GM12878 (cell line): Measurements from ENCODE around the gene TDRD10. TPM values are rescaled to one million over a fixed set of nuclear protein-coding genes. Genes with fewer than 3 reads are reported as not detected.

Source experiments
- ATAC-seq: fragments of 200-7000 bp; cut with Tn5 transposase; 3 replicates; pipeline ENCODE4 v1.9.1; 2020; ENCODE audit warnings: mild to moderate bottlenecking, moderate library complexity
- BruUV-seq: library from RNA; stranded (reverse); fragments of 400-500 nt; replicated peaks from 2 replicates; lab custom pipeline; 2021; lab: Mats Ljungman, UMichigan
- CTCF ChIA-PET: fragments of 300-600 bp; sonication (Branson Sonifier 250); formaldehyde crosslinking; extraction: SDS; loops from one replicate; lab custom pipeline; 2021; ENCODE audit warnings: inconsistent platforms; lab: Yijun Ruan, JAX
- POLR2A ChIA-PET: fragments of 350-600 bp; formaldehyde crosslinking; extraction: SDS; loops from one replicate; lab custom pipeline; 2021; ENCODE audit warnings: inconsistent platforms; lab: Charles Lee
- RAD21 ChIA-PET: fragments of 300-600 bp; sonication (Branson Sonifier 250); formaldehyde crosslinking; loops from one replicate; lab custom pipeline; 2023; ENCODE audit warnings: antibody characterized with exemption; ENCODE audit not compliant: unreplicated experiment; lab: Charles Lee
- SMC1A ChIA-PET: fragments of 300-600 bp; sonication (Branson Sonifier 250); formaldehyde crosslinking; loops from one replicate; lab custom pipeline; 2023; ENCODE audit not compliant: unreplicated experiment, uncharacterized antibody; lab: Charles Lee
- DNase-seq: peaks from one replicate; pipeline ENCODE4 v3.0.0-alpha.2; 2011; ENCODE audit warnings: low read depth, low spot score
- FAIRE-seq: peaks from 3 replicates; lab custom pipeline; 2011; peaks lifted over from hg19 to GRCh38; lab: Jason Lieb, UNC
- H2AFZ ChIP-seq: 2 replicates; pipeline ENCODE4 v1.6.0; 2011; ENCODE audit warnings: low read depth, low read length, control low read depth; ENCODE audit not compliant: control insufficient read depth
- H3K27ac ChIP-seq: 2 replicates; pipeline ENCODE4 v1.5.1; 2011; ENCODE audit warnings: control low read depth; ENCODE audit not compliant: control insufficient read depth, insufficient read depth
- H3K27me3 ChIP-seq, 2 experiments: replicated peaks in 1 of 2; 2 replicates each; pipeline versions ENCODE4 v1.6.0 to v1.6.1; 2011; ENCODE audit warnings: low read length in 1 of 2; ENCODE audit not compliant: control insufficient read depth in 2 of 2, insufficient read depth in 2 of 2
- H3K36me3 ChIP-seq, 2 experiments: 2 replicates each; pipeline ENCODE4 v1.5.1; 2011; ENCODE audit warnings: low read length in 1 of 2; ENCODE audit not compliant: control insufficient read depth in 2 of 2, insufficient read depth in 2 of 2
- H3K4me1 ChIP-seq: 2 replicates; pipeline ENCODE4 v1.6.1; 2011; ENCODE audit warnings: mild to moderate bottlenecking, low read length, moderate library complexity, mixed read lengths; ENCODE audit not compliant: control insufficient read depth, insufficient read depth
- H3K4me2 ChIP-seq: 2 replicates; pipeline ENCODE4 v1.6.0; 2011; ENCODE audit warnings: control low read depth; ENCODE audit not compliant: control insufficient read depth, insufficient read depth
- H3K4me3 ChIP-seq: fragments of 200-600 bp; sonication (generic); 2 replicates; pipeline ENCODE4 v1.5.1; 2016
- H3K79me2 ChIP-seq: 2 replicates; pipeline ENCODE4 v1.6.0; 2011; ENCODE audit warnings: low read length; ENCODE audit not compliant: control insufficient read depth, insufficient read depth
- H3K9ac ChIP-seq: 2 replicates; pipeline ENCODE4 v1.8.0; 2011; ENCODE audit warnings: low read length, control low read depth, mixed read lengths; ENCODE audit not compliant: control insufficient read depth, insufficient read depth
- H3K9me3 ChIP-seq: replicated peaks from 3 replicates; pipeline ENCODE4 v1.5.1; 2011; ENCODE audit warnings: mild to moderate bottlenecking, low read length; ENCODE audit not compliant: control insufficient read depth, insufficient read depth
- H4K20me1 ChIP-seq: 2 replicates; pipeline ENCODE4 v1.6.0; 2011; ENCODE audit not compliant: control insufficient read depth, insufficient read depth
- IKZF2 ChIP-seq, 2 experiments: fragments of 450-650 bp; IDR thresholded peaks; 2 replicates each; pipeline ENCODE4 v1.6.1; 2017; ENCODE audit warnings: mild to moderate bottlenecking in 2 of 2, moderate library complexity in 2 of 2
- NFXL1 ChIP-seq: fragments of 450-650 bp; IDR thresholded peaks from 2 replicates; pipeline ENCODE4 v1.6.1; 2017; ENCODE audit warnings: antibody characterized with exemption, mild to moderate bottlenecking, borderline replicate concordance
- RUNX3 ChIP-seq: IDR thresholded peaks from 2 replicates; pipeline ENCODE4 v1.6.1; 2012; ENCODE audit warnings: low read length, inconsistent platforms
- SREBF1 ChIP-seq: IDR thresholded peaks from 2 replicates; pipeline ENCODE4 v1.6.1; 2012; ENCODE audit warnings: mild to moderate bottlenecking, low read length
- WGBS: methylation state at CpG from one replicate; pipeline ENCODE4 v1.1.6; 2016; ENCODE audit warnings: low lambda C conversion rate; ENCODE audit not compliant: insufficient replicate concordance, insufficient coverage; ENCODE audit errors: missing lambda C conversion rate; 5-methylcytosine and 5-hydroxymethylcytosine counted together
- in situ Hi-C: fragments of 300-500 bp; cut with MboI; formaldehyde crosslinking; loops from 9 replicates; pipeline ENCODE4 v1.14.3; 2018; ENCODE audit warnings: mixed read lengths
- intact Hi-C: fragments of 100-400 bp; cut with micrococcal nuclease; formaldehyde crosslinking; loops from one replicate; pipeline ENCODE4 v1.14.2; 2022; ENCODE audit not compliant: unreplicated experiment
- polyA plus RNA-seq, 11 experiments: library from polyadenylated mRNA; depleted of rRNA in 4 of 11; unstranded in 6 of 11; stranded (reverse) in 5 of 11; fragments of >200 nt; fragmentation: Nextera tagmentation in 4 of 11; fragmentation: Illumina TruSeq in 1 of 11; extraction: Ambion mirVana in 4 of 11; extraction: Trizol in 1 of 11; gene quantifications; 1 replicate in 1 of 11; 2 replicates in 10 of 11; pipeline versions ENCODE4 v1.2.1 to v1.2.3, GENCODE V29; 2011 to 2016; ENCODE audit warnings: inconsistent platforms in 2 of 11, missing spikeins in 2 of 11, low read depth in 1 of 11
- total RNA-seq, 4 experiments: library from RNA; depleted of rRNA in 3 of 4; stranded (reverse); fragments of >200 nt in 3 of 4; fragmentation: Illumina TruSeq in 1 of 4; extraction: Trizol in 1 of 4; gene quantifications; 2 replicates each; pipeline versions ENCODE4 v1.2.1 to v1.2.3, GENCODE V29; 2013 to 2021
- TF ChIP-seq, protein P1 (sequence below): fragments of 450-650 bp; IDR thresholded peaks from 2 replicates; pipeline ENCODE4 v1.6.1; 2014; ENCODE audit warnings: mild to moderate bottlenecking

The TDRD10 gene
- total and polyA plus RNA-seq, 10 of the 15 experiments (the other 5 are each of a cell fraction or from before 2014, with no cell fraction given): not detected

DNA sequence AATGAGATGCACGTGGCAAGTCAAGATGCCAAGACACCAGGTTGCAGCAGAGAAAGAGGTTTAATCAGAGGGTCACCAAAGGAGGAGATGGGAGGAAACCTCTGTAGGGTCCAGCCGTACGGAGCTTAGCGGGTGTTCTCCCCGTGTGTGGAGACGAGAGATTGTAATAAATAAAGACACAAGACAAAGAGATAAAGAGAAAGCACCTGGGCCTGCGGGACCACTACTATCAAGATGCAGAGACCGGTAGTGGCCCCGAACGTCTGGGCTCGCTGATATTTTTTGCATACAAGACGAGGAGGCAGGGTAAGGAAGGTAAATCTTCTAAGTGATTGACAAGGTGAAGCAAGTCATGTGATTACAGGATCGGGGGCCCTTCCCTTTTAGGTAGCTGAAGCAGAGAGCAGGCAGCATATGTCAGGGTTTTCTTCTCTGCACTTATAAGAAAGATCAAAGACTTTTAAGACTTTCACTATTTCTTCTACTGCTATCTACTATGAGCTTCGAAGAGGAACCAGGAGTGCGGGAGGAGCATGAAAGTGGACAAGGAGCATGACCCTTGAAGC lies 41.2 kb upstream of the TDRD10 start:
- H3K4me3 ChIP-seq: no peak overlapping the region
- no peak overlapping the region for H3K4me2 ChIP-seq
- H3K27ac ChIP-seq: no peak overlapping the region
- H3K79me2 ChIP-seq: no peaks in the 10 kb centered on the region
- no peak for FAIRE-seq
- in situ Hi-C loops (no loop called here), intact Hi-C loops (no loop called here)
- TF ChIP-seq SREBF1: no peak
- TF ChIP-seq, protein P1, sequence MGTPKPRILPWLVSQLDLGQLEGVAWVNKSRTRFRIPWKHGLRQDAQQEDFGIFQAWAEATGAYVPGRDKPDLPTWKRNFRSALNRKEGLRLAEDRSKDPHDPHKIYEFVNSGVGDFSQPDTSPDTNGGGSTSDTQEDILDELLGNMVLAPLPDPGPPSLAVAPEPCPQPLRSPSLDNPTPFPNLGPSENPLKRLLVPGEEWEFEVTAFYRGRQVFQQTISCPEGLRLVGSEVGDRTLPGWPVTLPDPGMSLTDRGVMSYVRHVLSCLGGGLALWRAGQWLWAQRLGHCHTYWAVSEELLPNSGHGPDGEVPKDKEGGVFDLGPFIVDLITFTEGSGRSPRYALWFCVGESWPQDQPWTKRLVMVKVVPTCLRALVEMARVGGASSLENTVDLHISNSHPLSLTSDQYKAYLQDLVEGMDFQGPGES: no peak
- H2AFZ ChIP-seq: no peak overlapping the region
- POLR2A ChIA-PET: interaction anchor here (0.6 kb wide), 1 partner anchor 662 kb away, joined by 3 read pairs; no protein-coding TSS in a partner anchor
- SMC1A ChIA-PET: no interaction called here
- H3K4me1 ChIP-seq: peaks cover 8% of the 10 kb centered on the region
- RAD21 ChIA-PET: interaction anchor here (1.2 to 1.6 kb wide), 2 partner anchors 16 to 86 kb away, joined by 3 to 4 read pairs; no protein-coding TSS in a partner anchor
- 77% methylated on average over 15 of the region's 15 CpGs for WGBS
- no peaks in the 10 kb centered on the region for H3K27me3 ChIP-seq
- no peak overlapping the region for H3K9ac ChIP-seq
- H3K36me3 ChIP-seq: no peaks in the 10 kb centered on the region
- BruUV-seq: no TSS peak
- no peaks in the 10 kb centered on the region for H3K9me3 ChIP-seq
- no peak for DNase-seq
- CTCF ChIA-PET: interaction anchor here (1.1 to 3.4 kb wide), 4 partner anchors 18 to 128 kb away, joined by 3 to 11 read pairs (median 4); no protein-coding TSS in a partner anchor
- no peak for ATAC-seq
- H4K20me1 ChIP-seq: no peaks in the 10 kb centered on the region

DNA sequence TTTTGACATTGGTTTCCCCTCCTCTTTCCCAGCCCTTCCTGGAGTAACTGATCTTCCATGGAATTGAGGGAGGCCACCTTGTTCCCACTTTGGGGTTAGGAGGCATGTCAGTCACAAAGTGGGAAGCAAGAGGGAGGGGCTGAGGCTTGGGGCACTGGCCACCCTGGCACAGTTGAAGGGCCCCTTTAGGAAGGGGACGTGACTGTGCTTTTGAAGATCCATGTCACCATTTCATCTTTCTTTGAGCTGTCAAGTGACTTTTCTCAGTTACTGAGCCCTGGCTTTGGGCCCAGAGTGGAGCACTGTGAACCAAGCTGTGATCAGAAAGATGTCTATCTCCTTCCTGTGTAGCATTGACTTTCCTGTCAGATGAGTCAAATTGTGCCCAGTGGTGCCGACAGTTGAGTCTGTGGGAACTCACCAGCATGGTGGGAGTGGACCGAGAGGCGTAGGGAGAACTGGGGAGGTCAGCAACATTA lies 38.5 kb upstream of the TDRD10 start:
- 14% methylated on average over 4 of the region's 4 CpGs for WGBS
- POLR2A ChIA-PET: interaction anchor here (0.6 to 1.2 kb wide), 3 partner anchors 14 to 582 kb away, joined by 3 read pairs; no protein-coding TSS in a partner anchor

More for the DNA sequence above, 38.5 kb upstream of the TDRD10 start:
- Histone ChIP-seq H3K36me3 (no peaks in the 10 kb centered on the region), H3K4me1 (peaks cover 20% of the 10 kb centered on the region), H3K27me3 (no peaks in the 10 kb centered on the region), H3K27ac (no peak overlapping the region), H3K9ac (no peak overlapping the region), H2AFZ (no peak overlapping the region), H3K4me3 (no peak overlapping the region), H3K9me3 (no peaks in the 10 kb centered on the region), H4K20me1 (no peaks in the 10 kb centered on the region), H3K4me2 (no peak overlapping the region), H3K79me2 (no peaks in the 10 kb centered on the region)
- DNase-seq: peak; percentile 46
- in situ Hi-C loops: no loop called here
- peak; percentile 42 for ATAC-seq
- intact Hi-C loops: no loop called here
- ChIA-PET CTCF (interaction anchor here (0.6 to 6.8 kb wide), 8 partner anchors 12 to 129 kb away, joined by 3 to 62 read pairs (median 4); no protein-coding TSS in a partner anchor), RAD21 (interaction anchor here (0.6 to 5.9 kb wide), 4 partner anchors 8 to 129 kb away, joined by 5 to 53 read pairs (median 6); no protein-coding TSS in a partner anchor), SMC1A (interaction anchor here (0.9 to 1.6 kb wide), 5 partner anchors 10 to 76 kb away, joined by 3 to 5 read pairs (median 3); no protein-coding TSS in a partner anchor)
- FAIRE-seq: no peak
- TF ChIP-seq RUNX3: peak; percentile 52
- peak in 1 of 2 experiments; percentile 24; a peak in 1 of 4 replicates for TF ChIP-seq IKZF2 (IDR thresholded peaks at IDR 0.05)
- TF ChIP-seq NFXL1: no peak
- no TSS peak for BruUV-seq
